K562 (cell line): Measurements from ENCODE around the gene FGF1. TPM values are rescaled to one million over a fixed set of nuclear protein-coding genes. Genes with fewer than 3 reads are reported as not detected.

ENCODE experiments used
- ATAC-seq: fragments of 200-7000 bp; cut with Tn5 transposase; 3 replicates; pipeline ENCODE4 v1.9.1; 2020; ENCODE audit warnings: moderate library complexity
- BruUV-seq: library from RNA; stranded (reverse); fragments of 400-500 nt; replicated peaks from 2 replicates; lab custom pipeline; 2021; lab: Mats Ljungman, UMichigan
- CTCF ChIA-PET: fragments of 300-600 bp; formaldehyde crosslinking; extraction: SDS; loops from one replicate; lab custom pipeline; 2021; ENCODE audit warnings: low intra/inter-chr PET ratio; lab: Yijun Ruan, JAX
- POLR2A ChIA-PET: fragments of 300-600, 350-650 bp; sonication (Branson Sonifier 250); formaldehyde crosslinking; extraction: SDS; loops from one replicate; lab custom pipeline; 2021; ENCODE audit warnings: antibody characterized with exemption, inconsistent platforms; lab: Yijun Ruan, JAX
- DNase-seq, 4 experiments: peaks; one replicate each; pipeline versions ENCODE4 v3.0.0 to v3.0.0-alpha.2; 2011 to 2018; ENCODE audit warnings: low spot score in 3 of 4, mixed read lengths in 3 of 4; ENCODE audit errors: extremely low read depth in 1 of 4
- FAIRE-seq: peaks from 2 replicates; lab custom pipeline; 2011; peaks lifted over from hg19 to GRCh38; lab: Jason Lieb, UNC
- H2AFZ ChIP-seq: 2 replicates; pipeline ENCODE4 v1.6.0; 2011; ENCODE audit warnings: low read depth, low read length, control low read depth, inconsistent platforms
- H3K27ac ChIP-seq: fragments of 200-600 bp; 3 replicates; pipeline ENCODE4 v1.8.0; 2011; ENCODE audit warnings: low read depth, mild to moderate bottlenecking, control low read depth, inconsistent platforms, low read length, moderate library complexity, mixed read lengths; ENCODE audit errors: extremely low read depth
- H3K27me3 ChIP-seq, 2 experiments: fragments of 300-600 bp in 1 of 2; 2 replicates in 1 of 2; 3 replicates in 1 of 2; pipeline versions ENCODE4 v1.6.0 to v1.8.0; 2011; ENCODE audit warnings: inconsistent platforms in 2 of 2, low read length in 2 of 2, mild to moderate bottlenecking in 1 of 2, mixed read lengths in 1 of 2, moderate library complexity in 1 of 2; ENCODE audit not compliant: control insufficient read depth in 2 of 2, insufficient read depth in 2 of 2
- H3K36me3 ChIP-seq: fragments of 300-600 bp; 3 replicates; pipeline ENCODE4 v1.8.0; 2011; ENCODE audit warnings: mild to moderate bottlenecking, low read length, inconsistent platforms; ENCODE audit not compliant: control insufficient read depth, insufficient read depth
- H3K4me1 ChIP-seq, 2 experiments: fragments of 200-600 bp in 1 of 2; replicated peaks in 1 of 2; 2 replicates in 1 of 2; 3 replicates in 1 of 2; pipeline versions ENCODE4 v1.5.1 to v1.8.0; 2011; ENCODE audit warnings: inconsistent platforms in 2 of 2, low read length in 2 of 2, mild to moderate bottlenecking in 1 of 2, mixed read lengths in 1 of 2, moderate library complexity in 1 of 2; ENCODE audit not compliant: control insufficient read depth in 2 of 2, insufficient read depth in 2 of 2
- H3K4me2 ChIP-seq: 2 replicates; pipeline ENCODE4 v1.6.1; 2011; ENCODE audit warnings: low read length, control low read depth, inconsistent platforms, mixed read lengths; ENCODE audit not compliant: insufficient read depth
- H3K4me3 ChIP-seq: fragments of 200-600 bp; sonication (generic), shearing (Covaris generic); 2 replicates; pipeline ENCODE4 v1.5.1; 2016; ENCODE audit warnings: control low read depth, inconsistent platforms
- H3K79me2 ChIP-seq: fragments of 200-600 bp; 3 replicates; pipeline ENCODE4 v1.8.0; 2011; ENCODE audit warnings: low read length, inconsistent platforms; ENCODE audit not compliant: control insufficient read depth, insufficient read depth
- H3K9ac ChIP-seq, 2 experiments: 2 replicates each; pipeline versions ENCODE4 v1.6.0 to v1.6.1; 2011; ENCODE audit warnings: low read depth in 2 of 2, low read length in 2 of 2, control low read depth in 1 of 2, inconsistent platforms in 1 of 2, mild to moderate bottlenecking in 1 of 2, mixed read lengths in 1 of 2; ENCODE audit not compliant: insufficient read depth in 1 of 2
- H3K9me1 ChIP-seq: one replicate; pipeline ENCODE4 v1.6.0; 2011; ENCODE audit warnings: inconsistent platforms, mild to moderate bottlenecking, low read length, moderate library complexity; ENCODE audit not compliant: control insufficient read depth, insufficient read depth
- H3K9me3 ChIP-seq: replicated peaks from 2 replicates; pipeline ENCODE4 v1.5.1; 2011; ENCODE audit warnings: low read depth, low read length, inconsistent platforms; ENCODE audit not compliant: control insufficient read depth, insufficient read depth
- H4K20me1 ChIP-seq: replicated peaks from 2 replicates; pipeline ENCODE4 v1.6.1; 2011; ENCODE audit warnings: low read length, inconsistent platforms, mixed read lengths; ENCODE audit not compliant: control insufficient read depth, insufficient read depth
- ARNT ChIP-seq, 2 experiments: fragments of 450-650 bp; IDR thresholded peaks; 2 replicates each; pipeline ENCODE4 v1.6.1; 2016; ENCODE audit warnings: mild to moderate bottlenecking in 1 of 2
- FOXP1 ChIP-seq: sonication (generic); formaldehyde crosslinking; IDR thresholded peaks from 2 replicates; pipeline ENCODE4 v1.8.0; 2022; ENCODE audit warnings: mild to moderate bottlenecking, missing genetic modification reagents
- HDAC2 ChIP-seq: fragments of 450-650 bp; IDR thresholded peaks from 2 replicates; pipeline ENCODE4 v1.6.1; 2016; ENCODE audit warnings: mild to moderate bottlenecking
- IRF2 ChIP-seq: sonication (generic); formaldehyde crosslinking; IDR thresholded peaks from 2 replicates; pipeline ENCODE4 v1.8.1; 2022; ENCODE audit warnings: mild to moderate bottlenecking, missing genetic modification reagents
- KDM1A ChIP-seq, 2 experiments: fragments of 450-650 bp; IDR thresholded peaks; 2 replicates each; pipeline ENCODE4 v1.6.1; 2016; ENCODE audit warnings: mild to moderate bottlenecking in 2 of 2
- PHF20 ChIP-seq: fragments of 450-650 bp; IDR thresholded peaks from 2 replicates; pipeline ENCODE4 v1.6.1; 2018; ENCODE audit not compliant: partially characterized antibody
- PRMT5 ChIP-seq: sonication (generic); formaldehyde crosslinking; IDR thresholded peaks from 2 replicates; pipeline ENCODE4 v1.5.0; 2020; ENCODE audit warnings: missing genetic modification reagents
- PURB ChIP-seq: sonication (generic); formaldehyde crosslinking; IDR thresholded peaks from 2 replicates; pipeline ENCODE4 v1.9.0; 2021; ENCODE audit warnings: low read depth, mild to moderate bottlenecking, missing genetic modification reagents
- RBM14 ChIP-seq: fragments of 200-400 bp; formaldehyde crosslinking; IDR thresholded peaks from 2 replicates; pipeline ENCODE4 v1.6.1; 2018; ENCODE audit warnings: low read depth, mild to moderate bottlenecking, low read length, moderate library complexity, borderline replicate concordance; ENCODE audit not compliant: insufficient read depth
- SP1 ChIP-seq: sonication (generic); formaldehyde crosslinking; IDR thresholded peaks from 2 replicates; pipeline ENCODE4 v1.8.1; 2022; ENCODE audit warnings: mild to moderate bottlenecking, missing genetic modification reagents
- TCF7L2 ChIP-seq: fragments of 150-350 bp; IDR thresholded peaks from 2 replicates; pipeline ENCODE4 v1.6.1; 2016; ENCODE audit warnings: low read depth, mild to moderate bottlenecking, low read length, moderate library complexity
- ZNF324 ChIP-seq: fragments of 250-450 bp; sonication (Bioruptor Pico); IDR thresholded peaks from 2 replicates; pipeline ENCODE4 v1.4.0; 2020; ENCODE audit warnings: mild to moderate bottlenecking
- ZNF583 ChIP-seq: fragments of 250-450 bp; sonication (Bioruptor Pico); IDR thresholded peaks from 2 replicates; pipeline ENCODE4 v1.4.0; 2020
- ZNF76 ChIP-seq: fragments of 250-450 bp; sonication (Bioruptor Pico); IDR thresholded peaks from 2 replicates; pipeline ENCODE4 v1.4.0; 2020; ENCODE audit warnings: mild to moderate bottlenecking, moderate library complexity, borderline replicate concordance
- WGBS: fragments of 100-300 bp; shearing (Covaris generic); methylation state at CpG from one replicate; pipeline ENCODE4 v1.1.6; 2016; ENCODE audit warnings: low coverage, mixed read lengths; ENCODE audit not compliant: insufficient coverage; ENCODE audit errors: missing lambda C conversion rate; 5-methylcytosine and 5-hydroxymethylcytosine counted together
- in situ Hi-C: fragments of 300-500 bp; cut with MboI; formaldehyde crosslinking; loops from 4 replicates; pipeline ENCODE4 v1.15.0; 2018; ENCODE audit warnings: inconsistent platforms, mixed read lengths
- intact Hi-C: fragments of 100-400 bp; cut with micrococcal nuclease; formaldehyde crosslinking; loops from 2 replicates; pipeline ENCODE4 v1.14.2; 2022
- polyA plus RNA-seq, 8 experiments: library from polyadenylated mRNA; depleted of rRNA in 4 of 8; stranded (reverse) in 5 of 8; unstranded in 3 of 8; fragments of >200 nt; fragmentation: Nextera tagmentation in 2 of 8; fragmentation: Illumina TruSeq in 1 of 8; extraction: Ambion mirVana in 2 of 8; extraction: Trizol in 1 of 8; gene quantifications; 2 replicates each; pipeline versions ENCODE4 v1.2.1 to v1.2.3, GENCODE V29; 2011 to 2014; ENCODE audit warnings: inconsistent platforms in 1 of 8, missing spikeins in 1 of 8
- total RNA-seq, 7 experiments: library from RNA; depleted of rRNA in 6 of 7; stranded (reverse); fragments of >200 nt in 6 of 7; fragmentation: Illumina TruSeq in 2 of 7; extraction: Trizol in 2 of 7; gene quantifications; 2 replicates each; pipeline versions ENCODE4 v1.2.1 to v1.2.3, GENCODE V29; 2011 to 2021; ENCODE audit warnings: low replicate concordance in 1 of 7

FGF1 gene
- total and polyA plus RNA-seq, 9 of the 15 experiments (the other 6 are each of a cell fraction or from before 2014, with no cell fraction given) = not detected

- ATAC-seq = no peak
- in situ Hi-C loops (no loop called here), intact Hi-C loops (no loop called here)
- H3K9ac ChIP-seq = no peak overlapping the region
- H3K4me3 ChIP-seq = no peak overlapping the region
- H3K9me1 ChIP-seq = no peaks in the 10 kb centered on the region
- no peaks in the 10 kb centered on the region for H3K9me3 ChIP-seq
- ChIA-PET CTCF (no interaction called here), POLR2A (no interaction called here)
- TF ChIP-seq KDM1A (IDR thresholded peaks at IDR 0.05) (no peak), TCF7L2 (no peak), ZNF76 (CRISPR knock-in tag) (no peak), ARNT (IDR thresholded peaks at IDR 0.05) (no peak), RBM14 (no peak), HDAC2 (no peak), PURB (no peak), PHF20 (no peak), ZNF324 (CRISPR knock-in tag) (no peak), PRMT5 (CRISPR knock-in tag) (no peak), ZNF583 (CRISPR knock-in tag) (no peak), IRF2 (no peak), SP1 (CRISPR knock-in tag) (no peak), FOXP1 (no peak)
- no peaks in the 10 kb centered on the region for H4K20me1 ChIP-seq
- no peak for DNase-seq
- no peaks in the 10 kb centered on the region for H3K36me3 ChIP-seq
- H3K27me3 ChIP-seq = peaks cover 14 to 54% of the 10 kb centered on the region in 2 experiments; a peak in 4 of 5 replicates
- no TSS peak for BruUV-seq
- FAIRE-seq = no peak
- H2AFZ ChIP-seq = no peak overlapping the region
- H3K4me2 ChIP-seq = no peak overlapping the region
- H3K27ac ChIP-seq = no peak overlapping the region
- no peaks in the 10 kb centered on the region for H3K79me2 ChIP-seq
- WGBS = 7% methylated on average over 2 of the region's 2 CpGs
- H3K4me1 ChIP-seq = no peaks in the 10 kb centered on the region
These were observed 8.7 kb downstream of the FGF1 start for GRCh38 chr5:142677198-142677597.
